ENCODE measurements around the gene OSBPL7. TPM values are rescaled to one million over a fixed set of nuclear protein-coding genes. Genes with fewer than 3 reads are reported as not detected.
A peak's percentile ranks its signal among the peaks of the same experiment; 100 is the strongest.

OSBPL7 gene
- total and polyA plus RNA-seq, 2 of the 13 experiments (the other 11 are each of a cell fraction or from before 2014, with no cell fraction given): 4.7 to 6.6 TPM

GRCh38 chr17:47840742-47841487 lies 19.3 kb upstream of the OSBPL7 start, which contains the start of gene SCRN2 (continued):
- TF ChIP-seq, protein P1, sequence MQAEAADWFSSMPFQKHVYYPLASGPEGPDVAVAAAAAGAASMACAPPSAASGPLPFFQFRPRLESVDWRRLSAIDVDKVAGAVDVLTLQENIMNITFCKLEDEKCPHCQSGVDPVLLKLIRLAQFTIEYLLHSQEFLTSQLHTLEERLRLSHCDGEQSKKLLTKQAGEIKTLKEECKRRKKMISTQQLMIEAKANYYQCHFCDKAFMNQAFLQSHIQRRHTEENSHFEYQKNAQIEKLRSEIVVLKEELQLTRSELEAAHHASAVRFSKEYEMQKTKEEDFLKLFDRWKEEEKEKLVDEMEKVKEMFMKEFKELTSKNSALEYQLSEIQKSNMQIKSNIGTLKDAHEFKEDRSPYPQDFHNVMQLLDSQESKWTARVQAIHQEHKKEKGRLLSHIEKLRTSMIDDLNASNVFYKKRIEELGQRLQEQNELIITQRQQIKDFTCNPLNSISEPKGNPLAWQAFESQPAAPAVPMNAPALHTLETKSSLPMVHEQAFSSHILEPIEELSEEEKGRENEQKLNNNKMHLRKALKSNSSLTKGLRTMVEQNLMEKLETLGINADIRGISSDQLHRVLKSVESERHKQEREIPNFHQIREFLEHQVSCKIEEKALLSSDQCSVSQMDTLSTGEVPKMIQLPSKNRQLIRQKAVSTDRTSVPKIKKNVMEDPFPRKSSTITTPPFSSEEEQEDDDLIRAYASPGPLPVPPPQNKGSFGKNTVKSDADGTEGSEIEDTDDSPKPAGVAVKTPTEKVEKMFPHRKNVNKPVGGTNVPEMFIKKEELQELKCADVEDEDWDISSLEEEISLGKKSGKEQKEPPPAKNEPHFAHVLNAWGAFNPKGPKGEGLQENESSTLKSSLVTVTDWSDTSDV (CRISPR knock-in tag; IDR thresholded peaks at IDR 0.05): peak; percentile 51; the same call in 1 of the 2 replicates
- TF ChIP-seq ZNF607 (CRISPR knock-in tag; IDR thresholded peaks at IDR 0.05; ENCODE audit: borderline replicate concordance): peak; percentile 67; the same call in 1 of the 2 replicates
- TF ChIP-seq, protein P2, sequence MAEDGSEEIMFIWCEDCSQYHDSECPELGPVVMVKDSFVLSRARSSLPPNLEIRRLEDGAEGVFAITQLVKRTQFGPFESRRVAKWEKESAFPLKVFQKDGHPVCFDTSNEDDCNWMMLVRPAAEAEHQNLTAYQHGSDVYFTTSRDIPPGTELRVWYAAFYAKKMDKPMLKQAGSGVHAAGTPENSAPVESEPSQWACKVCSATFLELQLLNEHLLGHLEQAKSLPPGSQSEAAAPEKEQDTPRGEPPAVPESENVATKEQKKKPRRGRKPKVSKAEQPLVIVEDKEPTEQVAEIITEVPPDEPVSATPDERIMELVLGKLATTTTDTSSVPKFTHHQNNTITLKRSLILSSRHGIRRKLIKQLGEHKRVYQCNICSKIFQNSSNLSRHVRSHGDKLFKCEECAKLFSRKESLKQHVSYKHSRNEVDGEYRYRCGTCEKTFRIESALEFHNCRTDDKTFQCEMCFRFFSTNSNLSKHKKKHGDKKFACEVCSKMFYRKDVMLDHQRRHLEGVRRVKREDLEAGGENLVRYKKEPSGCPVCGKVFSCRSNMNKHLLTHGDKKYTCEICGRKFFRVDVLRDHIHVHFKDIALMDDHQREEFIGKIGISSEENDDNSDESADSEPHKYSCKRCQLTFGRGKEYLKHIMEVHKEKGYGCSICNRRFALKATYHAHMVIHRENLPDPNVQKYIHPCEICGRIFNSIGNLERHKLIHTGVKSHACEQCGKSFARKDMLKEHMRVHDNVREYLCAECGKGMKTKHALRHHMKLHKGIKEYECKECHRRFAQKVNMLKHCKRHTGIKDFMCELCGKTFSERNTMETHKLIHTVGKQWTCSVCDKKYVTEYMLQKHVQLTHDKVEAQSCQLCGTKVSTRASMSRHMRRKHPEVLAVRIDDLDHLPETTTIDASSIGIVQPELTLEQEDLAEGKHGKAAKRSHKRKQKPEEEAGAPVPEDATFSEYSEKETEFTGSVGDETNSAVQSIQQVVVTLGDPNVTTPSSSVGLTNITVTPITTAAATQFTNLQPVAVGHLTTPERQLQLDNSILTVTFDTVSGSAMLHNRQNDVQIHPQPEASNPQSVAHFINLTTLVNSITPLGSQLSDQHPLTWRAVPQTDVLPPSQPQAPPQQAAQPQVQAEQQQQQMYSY (CRISPR knock-in tag; IDR thresholded peaks at IDR 0.05): peak; percentile 84
- no peak for TF ChIP-seq PITX1 (CRISPR knock-in tag; IDR thresholded peaks at IDR 0.05)
- peak; percentile 57 for TF ChIP-seq ZNF331 (CRISPR knock-in tag; IDR thresholded peaks at IDR 0.05)
- TF ChIP-seq ZBTB39 (CRISPR knock-in tag; IDR thresholded peaks at IDR 0.05): peak; percentile 89
- TF ChIP-seq ZNF558 (CRISPR knock-in tag; IDR thresholded peaks at IDR 0.05; ENCODE audit: borderline replicate concordance): no peak
- TF ChIP-seq NAIF1 (CRISPR knock-in tag; IDR thresholded peaks at IDR 0.05; ENCODE audit: borderline replicate concordance): peak; percentile 15; the same call in 1 of the 2 replicates
- no peak for TF ChIP-seq ZNF878 (CRISPR knock-in tag; IDR thresholded peaks at IDR 0.05)
- TF ChIP-seq ZNF367 (CRISPR knock-in tag; IDR thresholded peaks at IDR 0.05; ENCODE audit: borderline replicate concordance): no peak
- TF ChIP-seq ZMYM3 (CRISPR knock-in tag; IDR thresholded peaks at IDR 0.05): peak; percentile 49
- TF ChIP-seq THAP7 (CRISPR knock-in tag; IDR thresholded peaks at IDR 0.05): peak; percentile 91; the same call in 1 of the 2 replicates
- TF ChIP-seq NR3C1 (CRISPR knock-in tag; IDR thresholded peaks at IDR 0.05): no peak
- no peak for TF ChIP-seq EHMT2 (IDR thresholded peaks at IDR 0.05; ENCODE audit: borderline replicate concordance, low read depth, low read length)
- TF ChIP-seq ZFP62 (CRISPR knock-in tag; IDR thresholded peaks at IDR 0.05): 0 out of 2 replicates have a peak, but pooled peaks have one; percentile 14
- peak; percentile 91 for TF ChIP-seq ZNF414 (CRISPR knock-in tag; IDR thresholded peaks at IDR 0.05)
- TF ChIP-seq NFRKB (IDR thresholded peaks at IDR 0.05): no peak
- TF ChIP-seq RXRA (CRISPR knock-in tag; IDR thresholded peaks at IDR 0.05): peak; percentile 78
- TF ChIP-seq JDP2 (CRISPR knock-in tag; IDR thresholded peaks at IDR 0.05; ENCODE audit: borderline replicate concordance): no peak

Data from HepG2 (cell line).